ENCODE measurements around the gene MAP3K19.

- TF ChIP-seq CTCF (IDR thresholded peaks at IDR 0.05) (no peak), POLR2A (IDR thresholded peaks at IDR 0.05) (no peak)
Measured at GRCh38 chr2:134982603-134983002, 64.6 kb downstream of the MAP3K19 start.
